HepG2 (cell line): ENCODE measurements around the gene GSKIP. TPM values are rescaled to one million over a fixed set of nuclear protein-coding genes. Genes with fewer than 3 reads are reported as not detected.

Experiments
- CEBPG ChIP-seq: IDR thresholded peaks from 2 replicates; pipeline ENCODE4 v1.6.1; 2016
- CREBL2 ChIP-seq: sonication (generic); formaldehyde crosslinking; IDR thresholded peaks from 2 replicates; pipeline ENCODE4 v1.8.1; 2023; ENCODE audit warnings: missing genetic modification reagents, mild to moderate bottlenecking, borderline replicate concordance
- E2F1 ChIP-seq: sonication (generic); formaldehyde crosslinking; IDR thresholded peaks from 2 replicates; pipeline ENCODE4 v1.5.0; 2020; ENCODE audit warnings: missing genetic modification reagents
- FOXO1 ChIP-seq: sonication (generic); formaldehyde crosslinking; IDR thresholded peaks from 2 replicates; pipeline ENCODE4 v1.4.0; 2020; ENCODE audit warnings: missing genetic modification reagents
- HDAC2 ChIP-seq: sonication (generic); formaldehyde crosslinking; IDR thresholded peaks from 2 replicates; pipeline ENCODE4 v1.4.0; 2020; ENCODE audit warnings: missing genetic modification reagents
- HNRNPLL ChIP-seq: fragments of 200-400 bp; formaldehyde crosslinking; IDR thresholded peaks from 2 replicates; pipeline ENCODE4 v1.6.1; 2017; ENCODE audit warnings: mild to moderate bottlenecking, low read depth, low read length; ENCODE audit not compliant: poor library complexity, severe bottlenecking
- MAFK ChIP-seq, 2 experiments: IDR thresholded peaks in 1 of 2; conservative IDR thresholded peaks in 1 of 2; 2 replicates each; pipeline ENCODE4 v1.6.1; 2011; ENCODE audit warnings: improper control_type of control experiment in 2 of 2, low read length in 2 of 2
- NCOA5 ChIP-seq: sonication (generic); formaldehyde crosslinking; IDR thresholded peaks from 2 replicates; pipeline ENCODE4 v1.4.0; 2020; ENCODE audit warnings: missing genetic modification reagents
- NR1H2 ChIP-seq: sonication (generic); formaldehyde crosslinking; IDR thresholded peaks from 2 replicates; pipeline ENCODE4 v1.8.1; 2022; ENCODE audit warnings: low read depth, missing genetic modification reagents, borderline replicate concordance
- RXRA ChIP-seq: sonication (generic); formaldehyde crosslinking; IDR thresholded peaks from 2 replicates; pipeline ENCODE4 v1.5.1; 2020; ENCODE audit warnings: missing genetic modification reagents
- SKIL ChIP-seq: sonication (generic); formaldehyde crosslinking; IDR thresholded peaks from 2 replicates; pipeline ENCODE4 v1.8.0; 2022; ENCODE audit warnings: missing genetic modification reagents, mild to moderate bottlenecking, moderate library complexity, borderline replicate concordance
- SNRNP70 ChIP-seq: fragments of 200-400 bp; formaldehyde crosslinking; IDR thresholded peaks from 2 replicates; pipeline ENCODE4 v1.6.1; 2017; ENCODE audit warnings: mild to moderate bottlenecking, low read depth, low read length, moderate library complexity
- SSRP1 ChIP-seq: IDR thresholded peaks from 2 replicates; pipeline ENCODE4 v1.6.1; 2016; ENCODE audit warnings: control low read depth
- TBX2 ChIP-seq: sonication (generic); formaldehyde crosslinking; IDR thresholded peaks from 2 replicates; pipeline ENCODE4 v1.5.0; 2020; ENCODE audit warnings: missing genetic modification reagents, mild to moderate bottlenecking, borderline replicate concordance
- TERF1 ChIP-seq: sonication (generic); formaldehyde crosslinking; IDR thresholded peaks from 2 replicates; pipeline ENCODE4 v1.8.0; 2022; ENCODE audit warnings: mild to moderate bottlenecking, missing genetic modification reagents, moderate library complexity
- ZFP1 ChIP-seq: IDR thresholded peaks from 2 replicates; pipeline ENCODE4 v1.6.1; 2016
- ZNF24 ChIP-seq: fragments of 450-650 bp; IDR thresholded peaks from 2 replicates; pipeline ENCODE4 v1.6.1; 2017; ENCODE audit warnings: antibody characterized with exemption, mild to moderate bottlenecking
- ZNF496 ChIP-seq: sonication (generic); formaldehyde crosslinking; IDR thresholded peaks from 2 replicates; pipeline ENCODE4 v1.8.1; 2023; ENCODE audit warnings: mild to moderate bottlenecking, moderate library complexity, missing genetic modification reagents; ENCODE audit not compliant: insufficient replicate concordance
- ZNF501 ChIP-seq: sonication (generic); formaldehyde crosslinking; IDR thresholded peaks from 2 replicates; pipeline ENCODE4 v1.5.1; 2020; ENCODE audit warnings: mild to moderate bottlenecking, moderate library complexity, missing genetic modification reagents
- ZNF597 ChIP-seq: sonication (generic); formaldehyde crosslinking; IDR thresholded peaks from 2 replicates; pipeline ENCODE4 v1.5.0; 2020; ENCODE audit warnings: missing genetic modification reagents
- ZNF703 ChIP-seq: sonication (generic); formaldehyde crosslinking; IDR thresholded peaks from 2 replicates; pipeline ENCODE4 v1.5.1; 2020; ENCODE audit warnings: missing genetic modification reagents, mild to moderate bottlenecking, moderate library complexity, borderline replicate concordance
- ZNF713 ChIP-seq: sonication (generic); formaldehyde crosslinking; IDR thresholded peaks from 2 replicates; pipeline ENCODE4 v1.4.0; 2020; ENCODE audit warnings: mild to moderate bottlenecking, missing genetic modification reagents
- ZNF720 ChIP-seq: sonication (generic); formaldehyde crosslinking; IDR thresholded peaks from 2 replicates; pipeline ENCODE4 v1.4.0; 2020; ENCODE audit warnings: missing genetic modification reagents
- ZNF775 ChIP-seq: sonication (generic); formaldehyde crosslinking; IDR thresholded peaks from 2 replicates; pipeline ENCODE4 v1.4.0; 2020; ENCODE audit warnings: missing genetic modification reagents, mild to moderate bottlenecking, moderate library complexity, borderline replicate concordance
- ZNF790 ChIP-seq: sonication (generic); formaldehyde crosslinking; IDR thresholded peaks from 2 replicates; pipeline ENCODE4 v1.8.0; 2022; ENCODE audit warnings: missing genetic modification reagents, mild to moderate bottlenecking, borderline replicate concordance
- polyA plus RNA-seq, 8 experiments: library from polyadenylated mRNA; depleted of rRNA in 3 of 8; stranded (reverse) in 7 of 8; unstranded in 1 of 8; fragments of >200 nt; fragmentation: Illumina TruSeq in 4 of 8; extraction: Trizol in 4 of 8; gene quantifications; 2 replicates each; pipeline versions ENCODE4 v1.2.1 to v1.2.3, GENCODE V29; 2011 to 2016; ENCODE audit warnings: low read depth in 4 of 8, missing spikeins in 1 of 8, mixed read lengths in 1 of 8; ENCODE audit not compliant: insufficient read depth in 1 of 8
- total RNA-seq, 5 experiments: library from RNA; depleted of rRNA; stranded (reverse); fragments of >200 nt; fragmentation: Illumina TruSeq; extraction: Trizol; gene quantifications; 2 replicates each; pipeline ENCODE4 v1.2.3, GENCODE V29; 2016; ENCODE audit warnings: low read depth in 1 of 5

The GSKIP gene
- total and polyA plus RNA-seq, 2 of the 13 experiments (the other 11 are each of a cell fraction or from before 2014, with no cell fraction given), result 12.5 to 27.3 TPM

- TF ChIP-seq ZNF597 (CRISPR knock-in tag), result no peak
- TF ChIP-seq ZNF501, result no peak
- TF ChIP-seq SKIL (CRISPR knock-in tag), result no peak
- TF ChIP-seq ZNF790, result no peak
- TF ChIP-seq ZNF24, result no peak
- TF ChIP-seq ZNF496 (CRISPR knock-in tag), result no peak
- no peak for TF ChIP-seq ZNF713 (CRISPR knock-in tag)
- no peak for TF ChIP-seq CREBL2 (CRISPR knock-in tag)
- no peak for TF ChIP-seq ZNF775 (CRISPR knock-in tag)
- no peak for TF ChIP-seq ZFP1 (CRISPR knock-in tag)
- TF ChIP-seq NCOA5, result no peak
- TF ChIP-seq TBX2 (CRISPR knock-in tag), result no peak
- peak; percentile 86 for TF ChIP-seq HNRNPLL
- TF ChIP-seq TERF1 (CRISPR knock-in tag), result no peak
- TF ChIP-seq FOXO1 (CRISPR knock-in tag), result no peak
- TF ChIP-seq HDAC2, result 0 out of 2 replicates have a peak, but pooled peaks have one; percentile 9
- 0 out of 2 replicates have a peak, but pooled peaks have one; percentile 22 for TF ChIP-seq E2F1
- no peak for TF ChIP-seq SSRP1 (CRISPR knock-in tag)
- no peak for TF ChIP-seq ZNF703 (CRISPR knock-in tag)
- peak; percentile 31; the same call in 1 of the 2 replicates for TF ChIP-seq RXRA
- no peak for TF ChIP-seq NR1H2
- no peak for TF ChIP-seq SNRNP70
- no peak for TF ChIP-seq ZNF720 (CRISPR knock-in tag)
- no peak for TF ChIP-seq MAFK (conservative IDR thresholded peaks at IDR 0.05 in 1 of 2, IDR thresholded peaks at IDR 0.05 in 1 of 2; ENCODE audit: low read length in 2 of 2)
- no peak for TF ChIP-seq CEBPG (CRISPR knock-in tag)
Observed at GRCh38 chr14:96391293-96392118, 28.2 kb downstream of the GSKIP start (continued).
